Heart right ventricle (tissue), 16 donors: Measurements from ENCODE around the gene KLHL2. TPM values are rescaled to one million over a fixed set of nuclear protein-coding genes. Genes with fewer than 3 reads are reported as not detected.
"Not testable (repeated sequence)": the region's sequence is repeated elsewhere in the genome, so short reads cannot be mapped to it uniquely, and the experiment has no call there.

Experiments
- ATAC-seq, 8 donors: fragments of 200-7000 bp; cut with Tn5 transposase; one replicate each; pipeline ENCODE4 v1.9.1; 2020; ENCODE audit warnings: mild to moderate bottlenecking in 8 of 8, moderate library complexity in 8 of 8, moderate number of reproducible peaks in 1 of 8
- DNase-seq, 2 donors: peaks; one replicate each; pipeline ENCODE4 v3.0.0-alpha.2; 2020
- H3K27ac ChIP-seq, 10 donors: fragments of 200-600 bp; sonication (generic) in 2 of 10; one replicate each; pipeline versions ENCODE4 v1.5.0 to v1.8.0; 2020 to 2022; ENCODE audit warnings: mild to moderate bottlenecking in 3 of 10
- H3K27me3 ChIP-seq, 7 donors: fragments of 200-600 bp; one replicate each; pipeline ENCODE4 v1.8.0; 2021 to 2022; ENCODE audit warnings: mild to moderate bottlenecking in 2 of 7
- H3K36me3 ChIP-seq, 9 donors: fragments of 200-600 bp; sonication (generic) in 1 of 9; one replicate each; pipeline versions ENCODE4 v1.5.0 to v1.8.0; 2020 to 2022; ENCODE audit warnings: mild to moderate bottlenecking in 2 of 9
- H3K4me1 ChIP-seq, 9 donors: fragments of 200-600 bp; sonication (generic) in 1 of 9; one replicate each; pipeline versions ENCODE4 v1.5.0 to v1.8.0; 2020 to 2022; ENCODE audit warnings: mild to moderate bottlenecking in 4 of 9
- H3K4me3 ChIP-seq, 10 donors: fragments of 200-600 bp; sonication (generic) in 2 of 10; one replicate each; pipeline versions ENCODE4 v1.5.0 to v1.8.0; 2020 to 2022; ENCODE audit warnings: mild to moderate bottlenecking in 7 of 10, moderate library complexity in 2 of 10
- H3K9me3 ChIP-seq, 11 donors: fragments of 200-600 bp in 10 of 11; sonication (generic) in 2 of 11; one replicate each; pipeline versions ENCODE4 v1.5.0 to v1.8.0; 2013 to 2022; ENCODE audit warnings: mild to moderate bottlenecking in 2 of 11, control low read depth in 1 of 11, moderate library complexity in 1 of 11
- WGBS, 2 donors: extraction: QIAGEN DNeasy Blood & Tissue Kit; methylation state at CpG; one replicate each; pipeline ENCODE4 v1.1.7; 2013; ENCODE audit warnings: inconsistent platforms in 1 of 2; 5-methylcytosine and 5-hydroxymethylcytosine counted together
- intact Hi-C, 10 donors: fragments of 100-400 bp; cut with DNase I; formaldehyde crosslinking; loops; one replicate each; pipeline versions ENCODE4 v1.11.1 to v1.14.2; 2022
- polyA plus RNA-seq, 2 donors: library from polyadenylated mRNA; stranded (reverse); fragments of 200-250 nt; gene quantifications; one replicate each; pipeline ENCODE4 v1.2.3, GENCODE V29; 2013
- total RNA-seq, 10 donors: library from RNA; stranded (reverse); fragmentation: NEBNext Ultra II Directional in 3 of 10; extraction: Animal tissue kit (Norgen Biotek cat#: 25700) in 3 of 10; gene quantifications; one replicate each; pipeline versions ENCODE4 v1.2.1 to v1.2.4, GENCODE V29; 2021 to 2023
- donor health status: Arrhythmogenic right ventricular cardiomyopathy.
- donor health status: ischemic (EF 13 %, LVEDD 7.1; RV severe dilation, severe dysfunction).
- donor health status: healthy with polysubstance abuse.
- donor health status: DM: no; HTN: yes; CAD: no.
- donor health status: DM: no; HTN: no; CAD: no.
- donor health status: ischemic (EF 25% LVEDD 6.9; RV normal size, moderate dysfunction).
- donor health status: ischemic (EF 25% LVEDD 5.7; RV mildly dilated, moderate dysfunction).
- donor health status: healthy.
- donor health status: DM: yes; HTN: yes; CAD: no.
- donor health status: Ischemic cardiomyopathy.
- donor health status: ischemic (EF 35%, LVEDD 5.7; RV mildly dilated, moderate dysfunction).
- donor health status: nonischemic (EF 11% LVEDD 7.7; RV severe dilation, severe dysfunction).
- donor health status: DM: yes; HTN: yes; CAD: no.
- donor health status: PGD.
- donor health status: ischemic (EF 29% LVEDD 5.4; RV normal size, mild dysfunction).
- donor health status: nonischemic (EF 23%, LVEDD 6.1; RV moderate dilation, normal function).

Gene KLHL2
- total and polyA plus RNA-seq, 12 donors: 6.0 to 14.7 (median 10.9) TPM

- peak; percentile 9 to 32 for DNase-seq
- H3K27ac ChIP-seq: peak overlapping the region in 2 of 10 donors; percentile 9 to 77
- H3K27me3 ChIP-seq, intact Hi-C loops, H3K4me3 ChIP-seq, H3K36me3 ChIP-seq, H3K9me3 ChIP-seq: not testable (repeated sequence)
- H3K4me1 ChIP-seq: peaks cover 0 to 39% (median 14%) of the 10 kb centered on the region in 9 donors
- 33 to 49% methylated on average over 4 of the region's 4 CpGs for WGBS, 2 donors
- ATAC-seq: peak; percentile 46 to 89 (median 78)
Observed at GRCh38 chr4:165255439-165255838, 48.1 kb downstream of the KLHL2 start.

DNA sequence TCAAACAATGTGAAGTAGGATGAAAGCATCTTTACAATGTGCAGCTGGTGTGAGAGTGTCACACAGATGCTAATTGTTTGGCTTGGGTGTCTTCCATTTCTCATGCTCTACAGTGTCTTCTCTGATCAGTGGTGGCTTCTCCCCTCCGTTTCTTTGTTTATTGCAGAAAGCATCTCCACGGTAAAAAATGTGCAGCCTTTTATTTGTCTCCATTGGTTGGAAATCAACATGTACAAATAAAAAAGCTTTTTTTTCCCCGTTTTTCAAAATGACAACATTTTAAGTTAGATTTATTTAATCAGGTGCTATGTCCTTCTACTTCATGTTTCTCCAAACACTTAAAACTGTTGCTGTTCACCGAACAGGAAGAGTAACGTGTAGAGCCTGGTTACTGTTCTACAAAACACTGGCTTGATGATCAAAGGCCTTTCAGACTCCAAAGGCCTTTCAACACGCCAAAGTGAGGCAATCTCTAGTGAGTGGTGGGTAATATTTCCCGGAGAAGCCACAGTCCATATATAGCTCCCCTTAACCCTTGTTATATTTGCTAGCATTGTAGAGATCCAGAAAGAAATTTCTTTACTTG lies 48.8 kb downstream of the KLHL2 start:
- intact Hi-C loops, H3K4me3 ChIP-seq, H3K9me3 ChIP-seq, H3K36me3 ChIP-seq, H3K27me3 ChIP-seq, DNase-seq: not testable (repeated sequence)
- Histone ChIP-seq H3K27ac (peak overlapping the region in 2 of 10 donors; percentile 9 to 77), H3K4me1 (peaks cover 0 to 39% (median 14%) of the 10 kb centered on the region in 9 donors)
- peak; percentile 42 to 93 (median 84) for ATAC-seq
- WGBS, 2 donors: 31 to 50% methylated on average over 7 of the region's 7 CpGs

- DNase-seq, H3K27ac ChIP-seq, H3K4me3 ChIP-seq, H3K27me3 ChIP-seq, H3K9me3 ChIP-seq, intact Hi-C loops, ATAC-seq: not testable (repeated sequence)
- H3K36me3 ChIP-seq: peaks cover 0 to 16% (median 0%) of the 10 kb centered on the region in 9 donors
- H3K4me1 ChIP-seq: peaks cover 0 to 35% (median 14%) of the 10 kb centered on the region in 9 donors
- 80 to 85% methylated on average over 4 of the region's 4 CpGs for WGBS, 2 donors
Observed at GRCh38 chr4:165259776-165260175, 52.4 kb downstream of the KLHL2 start.

DNA sequence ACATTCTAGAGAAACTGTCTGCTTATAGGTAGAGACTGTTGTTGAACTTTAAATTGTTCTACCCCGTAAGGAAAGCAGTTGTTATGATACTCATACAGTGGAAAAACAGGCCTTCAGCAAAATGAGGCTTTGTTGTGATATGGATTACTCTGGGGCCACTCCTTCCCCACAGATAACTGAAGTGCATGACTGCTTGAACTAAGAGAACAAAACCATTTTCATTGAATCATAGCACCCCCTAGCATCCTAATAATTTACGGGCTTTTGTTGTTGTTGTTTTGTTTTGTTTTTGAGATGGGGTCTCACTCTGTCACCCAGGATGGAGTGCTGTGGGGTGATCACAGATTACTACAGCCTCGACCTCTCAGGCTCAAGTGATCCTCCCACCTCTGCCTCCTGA lies 54.9 kb downstream of the KLHL2 start:
- intact Hi-C loops, H3K9me3 ChIP-seq, DNase-seq, H3K4me3 ChIP-seq, ATAC-seq, H3K27me3 ChIP-seq, H3K4me1 ChIP-seq, H3K27ac ChIP-seq: not testable (repeated sequence)
- 83 to 84% methylated on average over 3 of the region's 3 CpGs for WGBS, 2 donors
- peaks cover 0 to 25% (median 0%) of the 10 kb centered on the region in 9 donors for H3K36me3 ChIP-seq

DNA sequence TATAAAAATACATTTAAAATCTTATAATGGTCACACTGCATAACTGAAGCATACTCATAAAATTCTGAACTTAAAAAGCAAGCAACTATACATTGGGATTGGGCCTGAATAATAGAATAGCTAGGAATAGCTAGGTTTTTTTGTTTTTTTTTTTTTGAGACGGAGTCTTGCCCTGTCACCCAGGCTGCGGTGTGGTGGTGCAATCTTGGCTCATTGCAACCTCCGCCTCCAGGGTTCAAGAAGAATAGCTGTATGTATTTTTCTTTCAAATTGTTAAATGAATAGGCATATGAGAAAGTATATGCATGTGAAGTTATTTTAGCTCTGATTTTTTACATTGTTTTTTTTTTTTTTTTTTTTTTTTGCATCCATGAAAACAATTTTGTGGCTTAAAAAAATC lies 56.1 kb downstream of the KLHL2 start:
- peaks cover 0 to 25% (median 0%) of the 10 kb centered on the region in 9 donors for H3K36me3 ChIP-seq
- H3K27ac ChIP-seq, ATAC-seq, H3K27me3 ChIP-seq, H3K9me3 ChIP-seq, H3K4me3 ChIP-seq, DNase-seq, intact Hi-C loops, H3K4me1 ChIP-seq: not testable (repeated sequence)
- WGBS, 2 donors: 95 to 96% methylated on average over 3 of the region's 3 CpGs

DNA sequence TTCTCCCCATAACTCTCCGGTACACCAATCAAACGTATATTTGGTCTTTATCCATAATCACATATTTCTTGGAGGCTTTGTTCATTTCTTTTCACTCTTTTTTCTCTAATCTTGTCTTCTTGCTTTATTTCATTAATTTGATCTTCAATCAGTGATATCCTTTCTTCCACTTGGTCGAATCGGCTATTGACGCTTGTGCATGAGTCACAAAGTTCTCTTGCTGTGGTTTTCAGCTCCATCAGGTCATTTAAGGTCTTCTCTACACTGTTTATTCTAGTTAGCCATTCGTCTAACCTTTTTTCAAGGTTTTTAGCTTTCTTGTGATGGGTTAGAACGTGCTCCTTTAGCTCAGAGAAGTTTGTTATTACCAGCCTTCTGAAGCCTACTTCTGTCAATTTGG lies 62.6 kb downstream of the KLHL2 start:
- H3K4me1 ChIP-seq, DNase-seq, H3K9me3 ChIP-seq, intact Hi-C loops, ATAC-seq, H3K27me3 ChIP-seq, H3K27ac ChIP-seq, H3K4me3 ChIP-seq: not testable (repeated sequence)
- H3K36me3 ChIP-seq: peaks cover 0 to 23% (median 0%) of the 10 kb centered on the region in 9 donors
- WGBS, 2 donors: 89 to 95% methylated on average over 7 of the region's 7 CpGs

DNA sequence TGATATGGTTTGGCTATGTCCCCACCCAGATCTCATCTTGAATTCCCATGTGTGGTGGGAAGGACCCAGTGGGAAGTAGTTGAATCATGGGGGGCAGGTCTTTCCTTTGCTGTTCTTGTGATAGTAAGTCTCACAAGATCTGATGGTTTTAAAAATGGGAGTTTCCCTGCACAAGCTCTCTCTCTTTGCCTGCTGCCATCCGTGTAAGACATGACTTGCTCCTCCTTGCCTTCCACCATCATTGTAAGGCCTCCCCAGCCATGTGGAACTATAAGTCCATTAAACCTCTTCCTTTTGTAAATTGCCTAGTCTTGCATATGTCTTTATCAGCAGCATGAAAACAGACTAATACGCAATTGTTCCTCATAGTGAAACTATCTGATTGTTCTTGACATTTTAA lies 66.1 kb downstream of the KLHL2 start:
- Histone ChIP-seq H3K36me3 (peaks cover 0 to 38% (median 0%) of the 10 kb centered on the region in 9 donors), H3K4me1 (peaks cover 0 to 10% (median 0%) of the 10 kb centered on the region in 9 donors)
- H3K4me3 ChIP-seq, intact Hi-C loops, ATAC-seq, DNase-seq, H3K27me3 ChIP-seq, H3K9me3 ChIP-seq, H3K27ac ChIP-seq: not testable (repeated sequence)
- 74 to 96% methylated on average over 2 of the region's 2 CpGs for WGBS, 2 donors

DNA sequence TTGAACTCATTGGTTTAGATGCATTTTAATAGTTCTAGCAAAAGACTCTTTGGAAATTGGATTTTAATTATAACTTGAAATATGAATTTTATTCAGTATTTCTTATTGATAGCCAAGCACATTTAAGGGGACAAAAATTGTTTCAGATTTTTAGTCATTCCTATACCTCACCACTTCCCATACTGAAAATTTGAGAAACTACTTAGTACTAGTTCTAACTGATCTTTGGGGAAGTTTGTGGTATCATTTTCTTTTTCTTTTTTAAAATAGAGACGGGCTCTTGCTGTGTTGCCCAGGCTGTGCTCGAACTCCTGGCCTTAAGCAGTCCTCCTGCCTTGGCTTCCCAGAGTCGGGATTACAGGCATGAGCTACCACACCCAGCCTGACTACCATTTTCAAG lies 68.0 kb downstream of the KLHL2 start:
- intact Hi-C loops, H3K27ac ChIP-seq, ATAC-seq, H3K27me3 ChIP-seq, DNase-seq, H3K4me3 ChIP-seq, H3K9me3 ChIP-seq: not testable (repeated sequence)
- 96% methylated on average over 2 to 3 of the region's 3 CpGs for WGBS, 2 donors
- Histone ChIP-seq H3K4me1 (peaks cover 0 to 10% (median 0%) of the 10 kb centered on the region in 9 donors), H3K36me3 (peaks cover 0 to 32% (median 0%) of the 10 kb centered on the region in 9 donors)

DNA sequence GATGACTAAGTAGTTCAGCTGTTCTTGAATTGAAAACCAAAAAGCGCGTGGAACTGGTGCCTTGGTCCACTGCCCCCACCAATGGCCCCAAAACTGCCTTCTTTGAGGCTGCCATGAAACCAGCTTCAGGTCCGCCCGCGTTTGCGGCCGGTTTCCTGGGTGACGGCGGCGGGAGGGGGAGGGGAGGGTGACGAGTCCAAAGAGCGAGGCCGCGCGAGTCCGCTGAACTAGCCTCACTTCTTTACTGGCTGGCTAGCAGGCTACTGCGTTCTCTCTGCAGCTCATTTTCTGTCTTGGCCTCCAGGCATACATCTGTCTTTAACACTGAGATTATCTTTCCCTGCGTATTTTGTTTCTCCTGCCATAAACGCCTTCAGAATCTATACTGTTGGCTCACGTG lies 72.2 kb downstream of the KLHL2 start:
- H3K4me3 ChIP-seq: not testable (repeated sequence)
- WGBS, 2 donors: 95 to 97% methylated on average over 19 to 20 of the region's 20 CpGs

GRCh38 chr4:165284697-165285096 lies 77.3 kb downstream of the KLHL2 start:
- H3K27me3 ChIP-seq, ATAC-seq, H3K9me3 ChIP-seq, DNase-seq, H3K27ac ChIP-seq, H3K36me3 ChIP-seq, intact Hi-C loops, H3K4me3 ChIP-seq: not testable (repeated sequence)
- H3K4me1 ChIP-seq: peaks cover 0 to 20% (median 0%) of the 10 kb centered on the region in 9 donors
- 97 to 99% methylated on average over 3 of the region's 3 CpGs for WGBS, 2 donors

More for the DNA sequence above, 72.2 kb downstream of the KLHL2 start:
- ATAC-seq, H3K27ac ChIP-seq, H3K9me3 ChIP-seq, DNase-seq, H3K27me3 ChIP-seq, intact Hi-C loops, H3K4me1 ChIP-seq: not testable (repeated sequence)
- peaks cover 0 to 27% (median 0%) of the 10 kb centered on the region in 9 donors for H3K36me3 ChIP-seq

GRCh38 chr4:165286619-165287340 lies 79.4 kb downstream of the KLHL2 start:
- H3K4me1 ChIP-seq: peaks cover 0 to 20% (median 0%) of the 10 kb centered on the region in 9 donors
- H3K36me3 ChIP-seq, H3K27ac ChIP-seq, DNase-seq, H3K4me3 ChIP-seq, intact Hi-C loops, ATAC-seq, H3K27me3 ChIP-seq, H3K9me3 ChIP-seq: not testable (repeated sequence)
- WGBS, 2 donors: 79 to 89% methylated on average over 4 of the region's 4 CpGs
